Osteoblast (primary cell): ENCODE results near the gene TM9SF3. TPM values are rescaled to one million over a fixed set of nuclear protein-coding genes. Genes with fewer than 3 reads are reported as not detected.

Experiments used
- DNase-seq: peaks from one replicate; pipeline ENCODE4 v3.0.0; 2011; ENCODE audit warnings: low spot score, mixed read lengths; ENCODE audit not compliant: insufficient read length; ENCODE audit errors: missing footprints
- H2AFZ ChIP-seq: 2 replicates; pipeline ENCODE4 v1.6.0; 2011; ENCODE audit warnings: mild to moderate bottlenecking, low read length
- H3K27ac ChIP-seq: 2 replicates; pipeline ENCODE4 v1.5.1; 2011; ENCODE audit warnings: mild to moderate bottlenecking, low read depth, low read length, moderate library complexity
- H3K27me3 ChIP-seq: 2 replicates; pipeline ENCODE4 v1.6.0; 2012; ENCODE audit warnings: mild to moderate bottlenecking, control low read depth, inconsistent platforms, low read length, moderate library complexity; ENCODE audit not compliant: insufficient read depth
- H3K36me3 ChIP-seq: 2 replicates; pipeline ENCODE4 v1.5.1; 2011; ENCODE audit warnings: mild to moderate bottlenecking, low read length, control low read depth, moderate library complexity; ENCODE audit not compliant: insufficient read depth
- H3K4me1 ChIP-seq: 2 replicates; pipeline ENCODE4 v1.5.1; 2011; ENCODE audit warnings: mild to moderate bottlenecking, low read length, control low read depth, moderate library complexity; ENCODE audit not compliant: insufficient read depth
- H3K4me2 ChIP-seq: 2 replicates; pipeline ENCODE4 v1.6.0; 2011; ENCODE audit warnings: mild to moderate bottlenecking, low read length; ENCODE audit not compliant: insufficient read depth
- H3K4me3 ChIP-seq: fragments of 200-600 bp; sonication (generic); 3 replicates; pipeline ENCODE4 v1.5.1; 2012; ENCODE audit warnings: mild to moderate bottlenecking, low read length, inconsistent platforms; ENCODE audit not compliant: insufficient read depth
- H3K79me2 ChIP-seq: 2 replicates; pipeline ENCODE4 v1.6.0; 2012; ENCODE audit warnings: mild to moderate bottlenecking, low read length, control low read depth, inconsistent platforms; ENCODE audit not compliant: insufficient read depth
- H3K9me3 ChIP-seq: 2 replicates; pipeline ENCODE4 v1.5.1; 2011; ENCODE audit warnings: low read depth, low read length, control low read depth
- H4K20me1 ChIP-seq: 2 replicates; pipeline ENCODE4 v1.6.0; 2012; ENCODE audit warnings: mild to moderate bottlenecking, low read length, control low read depth; ENCODE audit not compliant: insufficient read depth
- total RNA-seq: library from RNA; depleted of rRNA; stranded (reverse); fragments of >200 nt; gene quantifications from 2 replicates; pipeline ENCODE4 v1.2.3, GENCODE V29; 2012
- TF ChIP-seq, protein P1 (sequence below): IDR thresholded peaks from 2 replicates; pipeline ENCODE4 v1.5.1; 2011; ENCODE audit warnings: mild to moderate bottlenecking, low read depth, low read length, moderate library complexity; ENCODE audit errors: extremely low read depth

Gene TM9SF3
- total RNA-seq, 1 donor: 124 TPM

DNA sequence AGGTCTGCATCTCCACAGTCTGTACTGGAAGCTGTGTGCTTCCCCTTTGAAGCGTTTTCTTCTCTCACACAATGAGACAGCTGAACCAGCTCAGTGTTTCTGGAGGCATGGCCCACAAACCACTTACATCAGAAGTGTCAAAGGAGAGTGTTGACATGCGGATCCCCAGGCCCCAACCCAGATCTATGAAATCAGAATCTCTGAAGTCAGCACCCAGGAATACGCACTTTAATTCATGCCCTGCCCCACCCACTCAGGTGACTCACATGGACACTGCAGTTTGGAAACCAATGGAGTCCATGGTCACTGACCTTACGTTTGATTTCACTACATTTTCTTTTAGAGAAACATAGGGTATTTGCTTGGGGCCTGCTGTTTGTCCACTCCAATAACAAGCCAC, 92.1 kb downstream of the TM9SF3 start:
- H4K20me1 ChIP-seq: no peaks in the 10 kb centered on the region
- no peak overlapping the region for H3K4me2 ChIP-seq
- H3K79me2 ChIP-seq: no peaks in the 10 kb centered on the region
- TF ChIP-seq, protein P1, sequence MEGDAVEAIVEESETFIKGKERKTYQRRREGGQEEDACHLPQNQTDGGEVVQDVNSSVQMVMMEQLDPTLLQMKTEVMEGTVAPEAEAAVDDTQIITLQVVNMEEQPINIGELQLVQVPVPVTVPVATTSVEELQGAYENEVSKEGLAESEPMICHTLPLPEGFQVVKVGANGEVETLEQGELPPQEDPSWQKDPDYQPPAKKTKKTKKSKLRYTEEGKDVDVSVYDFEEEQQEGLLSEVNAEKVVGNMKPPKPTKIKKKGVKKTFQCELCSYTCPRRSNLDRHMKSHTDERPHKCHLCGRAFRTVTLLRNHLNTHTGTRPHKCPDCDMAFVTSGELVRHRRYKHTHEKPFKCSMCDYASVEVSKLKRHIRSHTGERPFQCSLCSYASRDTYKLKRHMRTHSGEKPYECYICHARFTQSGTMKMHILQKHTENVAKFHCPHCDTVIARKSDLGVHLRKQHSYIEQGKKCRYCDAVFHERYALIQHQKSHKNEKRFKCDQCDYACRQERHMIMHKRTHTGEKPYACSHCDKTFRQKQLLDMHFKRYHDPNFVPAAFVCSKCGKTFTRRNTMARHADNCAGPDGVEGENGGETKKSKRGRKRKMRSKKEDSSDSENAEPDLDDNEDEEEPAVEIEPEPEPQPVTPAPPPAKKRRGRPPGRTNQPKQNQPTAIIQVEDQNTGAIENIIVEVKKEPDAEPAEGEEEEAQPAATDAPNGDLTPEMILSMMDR: no peak
- H3K4me1 ChIP-seq: no peaks in the 10 kb centered on the region
- H2AFZ ChIP-seq: no peak overlapping the region
- no peak overlapping the region for H3K27ac ChIP-seq
- no peaks in the 10 kb centered on the region for H3K9me3 ChIP-seq
- no peaks in the 10 kb centered on the region for H3K36me3 ChIP-seq
- H3K4me3 ChIP-seq: no peak overlapping the region
- no peak for DNase-seq
- H3K27me3 ChIP-seq: no peaks in the 10 kb centered on the region

DNA sequence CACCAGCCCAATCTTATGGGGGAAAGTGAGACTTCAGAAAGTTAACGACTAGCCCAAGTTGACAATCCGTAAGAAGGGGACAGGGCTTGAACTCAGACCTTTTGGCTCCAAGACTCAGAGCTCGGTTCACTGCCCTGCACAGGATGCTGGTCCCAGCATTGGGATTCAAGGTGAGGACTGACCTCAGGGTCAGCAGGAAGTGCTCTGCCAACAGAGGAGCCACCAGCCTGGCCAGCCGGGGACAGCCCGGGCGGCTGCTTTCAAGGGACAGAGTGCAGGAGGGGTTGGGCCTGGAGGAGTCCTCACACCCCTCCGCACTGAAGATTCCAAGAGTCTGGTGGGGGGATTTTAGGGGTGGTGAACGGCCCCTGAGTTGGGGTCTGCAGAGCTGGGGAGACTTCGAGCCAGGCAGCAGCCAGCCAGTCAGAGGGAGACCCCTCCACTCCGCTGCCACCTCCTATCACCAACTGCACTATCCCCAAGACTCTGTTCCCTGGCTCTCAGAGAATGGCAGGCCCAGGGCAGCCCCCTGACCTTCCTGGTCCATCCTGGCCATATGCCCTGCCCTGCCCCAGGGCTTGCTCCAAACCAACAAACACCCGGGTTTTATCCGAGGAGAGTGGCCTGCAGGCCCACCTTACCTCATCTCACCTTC, 92.8 kb downstream of the TM9SF3 start:
- TF ChIP-seq, protein P1: no peak
- Histone ChIP-seq H2AFZ (no peak overlapping the region), H3K79me2 (no peaks in the 10 kb centered on the region), H3K27me3 (no peaks in the 10 kb centered on the region), H3K9me3 (no peaks in the 10 kb centered on the region), H3K4me2 (no peak overlapping the region), H3K27ac (no peak overlapping the region), H3K36me3 (no peaks in the 10 kb centered on the region), H4K20me1 (no peaks in the 10 kb centered on the region), H3K4me3 (no peak overlapping the region), H3K4me1 (no peaks in the 10 kb centered on the region)
- no peak for DNase-seq

DNA sequence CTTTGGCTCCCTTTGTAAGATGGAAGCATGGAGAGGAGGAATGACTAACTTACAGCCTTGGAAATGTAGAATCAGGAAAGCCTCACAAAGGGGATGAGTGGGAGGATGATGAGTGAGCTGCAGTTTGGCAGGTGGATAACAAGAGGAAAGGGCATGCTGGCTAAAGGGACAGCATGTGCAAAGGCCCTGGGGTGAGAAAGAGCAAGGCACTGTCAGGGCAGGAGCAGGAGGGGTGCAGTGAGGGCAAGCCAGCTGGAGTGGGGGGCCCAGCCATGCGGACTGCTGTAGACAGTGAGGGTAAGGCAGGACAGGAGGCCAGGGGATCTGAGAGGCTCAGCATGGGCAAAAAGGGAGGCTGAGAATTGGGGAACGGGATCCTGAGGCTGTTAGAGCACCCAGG, 93.6 kb downstream of the TM9SF3 start:
- TF ChIP-seq, protein P1: no peak
- Histone ChIP-seq H3K36me3 (no peaks in the 10 kb centered on the region), H2AFZ (no peak overlapping the region), H3K4me3 (no peak overlapping the region), H3K27ac (no peak overlapping the region), H3K9me3 (no peaks in the 10 kb centered on the region), H3K79me2 (no peaks in the 10 kb centered on the region), H3K4me1 (no peaks in the 10 kb centered on the region), H3K4me2 (no peak overlapping the region), H3K27me3 (no peaks in the 10 kb centered on the region), H4K20me1 (no peaks in the 10 kb centered on the region)
- no peak for DNase-seq

DNA sequence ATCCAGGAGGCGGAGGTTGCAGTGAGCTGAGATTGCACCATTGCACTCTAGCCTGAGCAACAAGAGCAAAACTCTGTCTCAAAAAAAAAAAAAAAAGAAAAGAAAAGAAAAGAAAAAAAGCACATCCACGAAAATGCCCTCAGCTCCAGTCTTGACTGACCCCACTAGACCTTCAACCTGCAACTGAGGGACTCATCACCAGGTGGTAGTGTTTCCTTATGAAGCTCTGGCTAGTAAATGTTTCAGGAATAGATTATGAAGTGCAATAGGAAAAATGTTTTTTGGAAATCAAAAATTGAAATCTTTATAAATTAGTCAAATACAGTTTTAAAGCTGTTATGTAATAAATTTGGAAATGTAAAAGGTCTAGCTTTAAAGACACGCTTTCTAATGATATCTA, 95.5 kb downstream of the TM9SF3 start:
- Histone ChIP-seq H3K36me3 (no peaks in the 10 kb centered on the region), H3K27ac (no peak overlapping the region), H3K27me3 (peaks cover 3% of the 10 kb centered on the region), H3K4me1 (no peaks in the 10 kb centered on the region), H3K79me2 (no peaks in the 10 kb centered on the region), H2AFZ (no peak overlapping the region), H3K9me3 (no peaks in the 10 kb centered on the region), H4K20me1 (no peaks in the 10 kb centered on the region), H3K4me3 (no peak overlapping the region), H3K4me2 (no peak overlapping the region)
- no peak for DNase-seq
- TF ChIP-seq, protein P1: peak; percentile 12
